GM21528 (cell line): ENCODE measurements around the gene KRT36.

Experiments used
- ATAC-seq: cut with Tn5 transposase; IDR thresholded peaks from one replicate; pipeline ENCODE4 v1.9.1; 2021; ENCODE audit warnings: mild to moderate bottlenecking, moderate library complexity; ENCODE audit not compliant: unreplicated experiment, low FRiP score

KRT36 gene

GRCh38 chr17:41522301-41523224, 32.9 kb upstream of the KRT36 start:
- ATAC-seq, result no peak

- ATAC-seq, result no peak
Observed at GRCh38 chr17:41521574-41522261, 32.0 kb upstream of the KRT36 start.

- no peak for ATAC-seq
Observed at GRCh38 chr17:41520821-41521521, 31.3 kb upstream of the KRT36 start.

- no peak for ATAC-seq
Observed at GRCh38 chr17:41519501-41520224, 30.0 kb upstream of the KRT36 start.

GRCh38 chr17:41518789-41519449, 29.2 kb upstream of the KRT36 start, which contains the start of gene KRT15:
Gene KRT15 (minus strand): TSS chr17:41518890. CDS start chr17:41518827, 63 bp downstream.
- no peak for ATAC-seq

GRCh38 chr17:41518031-41518430, 28.3 kb upstream of the KRT36 start:
- ATAC-seq, result no peak

- no peak for ATAC-seq
Observed at GRCh38 chr17:41516830-41517283, 27.1 kb upstream of the KRT36 start.

GRCh38 chr17:41516147-41516829, 26.6 kb upstream of the KRT36 start:
- ATAC-seq, result no peak

GRCh38 chr17:41513168-41513547, 23.4 kb upstream of the KRT36 start:
- no peak for ATAC-seq

- ATAC-seq, result no peak
Observed at GRCh38 chr17:41512546-41513167, 22.9 kb upstream of the KRT36 start.

- ATAC-seq, result no peak
Observed at GRCh38 chr17:41511716-41512115, 22.0 kb upstream of the KRT36 start.

- ATAC-seq, result no peak
Observed at GRCh38 chr17:41511116-41511515, 21.4 kb upstream of the KRT36 start.

- no peak for ATAC-seq
Observed at GRCh38 chr17:41510251-41511065, 20.7 kb upstream of the KRT36 start.

GRCh38 chr17:41507315-41507880, 17.7 kb upstream of the KRT36 start:
- ATAC-seq, result no peak

GRCh38 chr17:41505809-41506767, 16.4 kb upstream of the KRT36 start:
- ATAC-seq, result no peak

GRCh38 chr17:41505007-41505808, 15.5 kb upstream of the KRT36 start, which contains the start of gene KRT13:
Gene KRT13 (minus strand): TSS chr17:41505612. CDS start chr17:41505550, 62 bp downstream.
- ATAC-seq, result no peak
